ENCODE results near the gene ZNF784. TPM values are rescaled to one million over a fixed set of nuclear protein-coding genes. Genes with fewer than 3 reads are reported as not detected.
"Not testable (repeated sequence)": the region's sequence is repeated elsewhere in the genome, so short reads cannot be mapped to it uniquely, and the experiment has no call there.

The ZNF784 gene
- total and polyA plus RNA-seq, 5 donors from 2014 or later, result 1.0 to 11.1 (median 1.9) TPM

GRCh38 chr19:55582284-55582683 lies 42.1 kb downstream of the ZNF784 start:
- not testable (repeated sequence) for DNase-seq; H3K36me3 Mint-ChIP-seq; ATAC-seq (ENCODE audit: low read depth in 2 of 2); H3K27me3 ChIP-seq (ENCODE audit: control insufficient read depth, insufficient read depth, low read length); H3K36me3 ChIP-seq (ENCODE audit: control insufficient read depth, insufficient read depth, low read length); H3K9me3 ChIP-seq (ENCODE audit: control insufficient read depth in 2 of 2, low read length in 2 of 2); H3K27ac ChIP-seq (ENCODE audit: insufficient read depth, low read length, poor library complexity, severe bottlenecking); H3K9me3 Mint-ChIP-seq
- peak overlapping the region in 3 of 4 donors; percentile 56 to 91 (median 85) for H3K4me3 Mint-ChIP-seq
- peaks cover 16 to 45% (median 23%) of the 10 kb centered on the region in 4 donors for H3K4me1 Mint-ChIP-seq
- Histone ChIP-seq H3K4me1 (ENCODE audit: control insufficient read depth, insufficient read depth, low read length, poor library complexity, severe bottlenecking) (peaks cover 30% of the 10 kb centered on the region), H3K4me3 (ENCODE audit: low read depth, low read length) (peak overlapping the region; percentile 75)
- H3K27me3 Mint-ChIP-seq, result peaks cover 17% of the 10 kb centered on the region
- peak overlapping the region in 1 of 3 donors; percentile 26 for H3K27ac Mint-ChIP-seq

GRCh38 chr19:55581823-55582223 lies 42.5 kb downstream of the ZNF784 start:
- Mint-ChIP-seq H3K4me1 (peaks cover 16 to 40% (median 20%) of the 10 kb centered on the region in 4 donors), H3K27ac (peak overlapping the region in 1 of 3 donors; percentile 26), H3K4me3 (peak overlapping the region; percentile 56 to 91 (median 72)), H3K36me3 (peaks cover 11% of the 10 kb centered on the region), H3K9me3 (peaks cover 0 to 1% (median 0%) of the 10 kb centered on the region in 7 donors), H3K27me3 (peaks cover 17% of the 10 kb centered on the region)
- Histone ChIP-seq H3K4me1 (ENCODE audit: control insufficient read depth, insufficient read depth, low read length, poor library complexity, severe bottlenecking) (peaks cover 25% of the 10 kb centered on the region), H3K9me3 (ENCODE audit: control insufficient read depth in 2 of 2, low read length in 2 of 2) (no peaks in the 10 kb centered on the region), H3K27me3 (ENCODE audit: control insufficient read depth, insufficient read depth, low read length) (no peaks in the 10 kb centered on the region), H3K4me3 (ENCODE audit: low read depth, low read length) (peak overlapping the region; percentile 75), H3K36me3 (ENCODE audit: control insufficient read depth, insufficient read depth, low read length) (no peaks in the 10 kb centered on the region), H3K27ac (ENCODE audit: insufficient read depth, low read length, poor library complexity, severe bottlenecking) (no peak overlapping the region)
- ATAC-seq (ENCODE audit: low read depth in 2 of 2) (no peak), DNase-seq (no peak)

GRCh38 chr19:55581145-55581822 lies 43.1 kb downstream of the ZNF784 start:
- H3K27me3 Mint-ChIP-seq, result peaks cover 14% of the 10 kb centered on the region
- H3K36me3 Mint-ChIP-seq, result peaks cover 13% of the 10 kb centered on the region
- peaks cover 20% of the 10 kb centered on the region for H3K4me1 ChIP-seq (ENCODE audit: control insufficient read depth, insufficient read depth, low read length, poor library complexity, severe bottlenecking)
- H3K4me3 Mint-ChIP-seq, result peak overlapping the region; percentile 85 to 94 (median 92)
- H3K4me1 Mint-ChIP-seq, result peaks cover 16 to 35% (median 20%) of the 10 kb centered on the region in 4 donors
- H3K9me3 Mint-ChIP-seq, result peaks cover 0 to 2% (median 0%) of the 10 kb centered on the region in 7 donors
- peak overlapping the region; percentile 77 for H3K27ac ChIP-seq (ENCODE audit: insufficient read depth, low read length, poor library complexity, severe bottlenecking)
- peak overlapping the region; percentile 14 to 80 (median 26) for H3K27ac Mint-ChIP-seq
- H3K9me3 ChIP-seq (ENCODE audit: control insufficient read depth in 2 of 2, low read length in 2 of 2), result no peaks in the 10 kb centered on the region
- no peaks in the 10 kb centered on the region for H3K27me3 ChIP-seq (ENCODE audit: control insufficient read depth, insufficient read depth, low read length)
- H3K36me3 ChIP-seq (ENCODE audit: control insufficient read depth, insufficient read depth, low read length), result no peaks in the 10 kb centered on the region
- peak in 1 of 3 donors; percentile 27 for DNase-seq
- no peak for ATAC-seq (ENCODE audit: low read depth in 2 of 2)
- H3K4me3 ChIP-seq (ENCODE audit: low read depth, low read length), result peak overlapping the region; percentile 75

GRCh38 chr19:55580628-55581144 lies 43.7 kb downstream of the ZNF784 start, which contains the start of gene ZNF579:
Gene ZNF579, minus strand, starts transcription at chr19:55580848. Its CDS starts 1,209 bp downstream, at chr19:55579639.
- Histone ChIP-seq H3K4me3 (ENCODE audit: low read depth, low read length) (peak within 1 kb of the TSS; percentile 75), H3K9me3 (ENCODE audit: control insufficient read depth in 2 of 2, low read length in 2 of 2) (no peaks in the 10 kb centered on the region), H3K27ac (ENCODE audit: insufficient read depth, low read length, poor library complexity, severe bottlenecking) (peak within 1 kb of the TSS; percentile 77), H3K4me1 (ENCODE audit: control insufficient read depth, insufficient read depth, low read length, poor library complexity, severe bottlenecking) (peaks cover 14% of the 10 kb centered on the region), H3K27me3 (ENCODE audit: control insufficient read depth, insufficient read depth, low read length) (no peaks in the 10 kb centered on the region), H3K36me3 (ENCODE audit: control insufficient read depth, insufficient read depth, low read length) (no peaks in the 10 kb centered on the region)
- peaks cover 16 to 30% (median 20%) of the 10 kb centered on the region in 4 donors for H3K4me1 Mint-ChIP-seq
- H3K27ac Mint-ChIP-seq, result peak within 1 kb of the TSS; percentile 58 to 96 (median 94)
- H3K36me3 Mint-ChIP-seq, result peaks cover 13% of the 10 kb centered on the region
- peaks cover 14% of the 10 kb centered on the region for H3K27me3 Mint-ChIP-seq
- H3K9me3 Mint-ChIP-seq, result peaks cover 0 to 3% (median 0%) of the 10 kb centered on the region in 7 donors
- peak within 1 kb of the TSS; percentile 88 to 94 (median 92) for H3K4me3 Mint-ChIP-seq
- peak; percentile 48 to 82 (median 66) for DNase-seq
- ATAC-seq (ENCODE audit: low read depth in 2 of 2), result peak; percentile 46 to 65

GRCh38 chr19:55579766-55580621 lies 44.4 kb downstream of the ZNF784 start:
- peak overlapping the region; percentile 54 for H3K4me3 ChIP-seq (ENCODE audit: low read depth, low read length)
- H3K4me1 ChIP-seq (ENCODE audit: control insufficient read depth, insufficient read depth, low read length, poor library complexity, severe bottlenecking), result peaks cover 13% of the 10 kb centered on the region
- DNase-seq, result peak in 1 of 3 donors; percentile 18
- no peaks in the 10 kb centered on the region for H3K9me3 ChIP-seq (ENCODE audit: control insufficient read depth in 2 of 2, low read length in 2 of 2)
- H3K27me3 ChIP-seq (ENCODE audit: control insufficient read depth, insufficient read depth, low read length), result no peaks in the 10 kb centered on the region
- peak in 1 of 2 donors; percentile 29 for ATAC-seq (ENCODE audit: low read depth in 2 of 2)
- no peaks in the 10 kb centered on the region for H3K36me3 ChIP-seq (ENCODE audit: control insufficient read depth, insufficient read depth, low read length)
- peaks cover 11 to 25% (median 18%) of the 10 kb centered on the region in 4 donors for H3K4me1 Mint-ChIP-seq
- peak overlapping the region; percentile 77 for H3K27ac ChIP-seq (ENCODE audit: insufficient read depth, low read length, poor library complexity, severe bottlenecking)
- peaks cover 13% of the 10 kb centered on the region for H3K36me3 Mint-ChIP-seq
- H3K27me3 Mint-ChIP-seq, result peaks cover 10% of the 10 kb centered on the region
- peak overlapping the region; percentile 88 to 94 (median 92) for H3K4me3 Mint-ChIP-seq
- H3K9me3 Mint-ChIP-seq, result peaks cover 0 to 3% (median 0%) of the 10 kb centered on the region in 7 donors
- peak overlapping the region; percentile 58 to 96 (median 94) for H3K27ac Mint-ChIP-seq

- H3K4me1 Mint-ChIP-seq, result peaks cover 11 to 25% (median 18%) of the 10 kb centered on the region in 4 donors
- H3K9me3 ChIP-seq (ENCODE audit: control insufficient read depth in 2 of 2, low read length in 2 of 2), result no peaks in the 10 kb centered on the region
- ATAC-seq (ENCODE audit: low read depth in 2 of 2) (no peak), DNase-seq (no peak)
- peaks cover 0 to 3% (median 0%) of the 10 kb centered on the region in 7 donors for H3K9me3 Mint-ChIP-seq
- H3K27me3 ChIP-seq (ENCODE audit: control insufficient read depth, insufficient read depth, low read length), result no peaks in the 10 kb centered on the region
- H3K27ac ChIP-seq (ENCODE audit: insufficient read depth, low read length, poor library complexity, severe bottlenecking), result no peak overlapping the region
- peaks cover 13% of the 10 kb centered on the region for H3K4me1 ChIP-seq (ENCODE audit: control insufficient read depth, insufficient read depth, low read length, poor library complexity, severe bottlenecking)
- peak overlapping the region; percentile 88 to 94 (median 92) for H3K4me3 Mint-ChIP-seq
- H3K27ac Mint-ChIP-seq, result peak overlapping the region in 2 of 3 donors; percentile 94 to 96
- H3K36me3 Mint-ChIP-seq, result peaks cover 13% of the 10 kb centered on the region
- H3K27me3 Mint-ChIP-seq, result peaks cover 5% of the 10 kb centered on the region
- peak overlapping the region; percentile 54 for H3K4me3 ChIP-seq (ENCODE audit: low read depth, low read length)
- H3K36me3 ChIP-seq (ENCODE audit: control insufficient read depth, insufficient read depth, low read length), result no peaks in the 10 kb centered on the region
Observed at GRCh38 chr19:55578761-55579747, 45.3 kb downstream of the ZNF784 start.

All from CD4-positive, CD25-positive, alpha-beta regulatory T cell (primary cell).